Upper lobe of right lung (tissue), 1 donor: ENCODE results near the gene ISG15. TPM values are rescaled to one million over a fixed set of nuclear protein-coding genes. Genes with fewer than 3 reads are reported as not detected.
"Not testable (repeated sequence)": the region's sequence is repeated elsewhere in the genome, so short reads cannot be mapped to it uniquely, and the experiment has no call there.

Experiments used
- ATAC-seq: fragments of 200-7000 bp; cut with Tn5 transposase; one replicate; pipeline ENCODE4 v1.9.1; 2020; ENCODE audit warnings: mild to moderate bottlenecking, moderate library complexity
- DNase-seq: peaks from one replicate; pipeline ENCODE4 v3.0.0-alpha.2; 2020
- H3K27ac ChIP-seq: fragments of 200-600 bp; one replicate; pipeline ENCODE4 v1.8.0; 2022
- H3K27me3 ChIP-seq: fragments of 200-600 bp; one replicate; pipeline ENCODE4 v1.8.0; 2022; ENCODE audit warnings: mild to moderate bottlenecking
- H3K36me3 ChIP-seq: fragments of 200-600 bp; one replicate; pipeline ENCODE4 v1.8.0; 2022
- H3K4me1 ChIP-seq: fragments of 200-600 bp; one replicate; pipeline ENCODE4 v1.8.0; 2022
- H3K4me3 ChIP-seq: fragments of 200-600 bp; one replicate; pipeline ENCODE4 v1.8.0; 2022; ENCODE audit warnings: mild to moderate bottlenecking
- H3K9me3 ChIP-seq: fragments of 200-600 bp; one replicate; pipeline ENCODE4 v1.8.0; 2022
- CTCF ChIP-seq: fragments of 200-600 bp; IDR thresholded peaks from one replicate; pipeline ENCODE4 v1.8.0; 2022; ENCODE audit warnings: antibody characterized with exemption
- intact Hi-C: fragments of 100-400 bp; cut with DNase I; formaldehyde crosslinking; loops from one replicate; pipeline ENCODE4 v1.11.0; 2022
- total RNA-seq: library from RNA; stranded (reverse); fragmentation: NEBNext Ultra II Directional; extraction: Animal tissue kit (Norgen Biotek cat#: 25700); gene quantifications from one replicate; pipeline ENCODE4 v1.2.1, GENCODE V29; 2021
- donor health status: DM: no; HTN: yes; CAD: no; lungs with severe emphysema.

The ISG15 gene
- total RNA-seq, 1 donor from 2014 or later = 93.6 TPM

- ATAC-seq = no peak
- Histone ChIP-seq H3K27ac (no peak overlapping the region), H3K27me3 (peaks cover 19% of the 10 kb centered on the region), H3K9me3 (no peaks in the 10 kb centered on the region), H3K36me3 (peaks cover 4% of the 10 kb centered on the region), H3K4me1 (peaks cover 14% of the 10 kb centered on the region), H3K4me3 (no peak overlapping the region)
- no peak for DNase-seq
- intact Hi-C loops = no loop called here
- TF ChIP-seq CTCF = no peak
These were observed 41.7 kb downstream of the ISG15 start for GRCh38 chr1:1054971-1055370.

GRCh38 chr1:1055841-1056736 is 42.8 kb downstream of the ISG15 start:
- peaks cover 17% of the 10 kb centered on the region for H3K4me1 ChIP-seq
- no peak overlapping the region for H3K4me3 ChIP-seq
- peaks cover 30% of the 10 kb centered on the region for H3K27me3 ChIP-seq
- TF ChIP-seq CTCF = no peak
- H3K36me3 ChIP-seq = peaks cover 4% of the 10 kb centered on the region
- ATAC-seq = no peak
- intact Hi-C loops = no loop called here
- DNase-seq = no peak
- H3K9me3 ChIP-seq = no peaks in the 10 kb centered on the region
- no peak overlapping the region for H3K27ac ChIP-seq

GRCh38 chr1:1057769-1058087 is 44.4 kb downstream of the ISG15 start:
- peaks cover 17% of the 10 kb centered on the region for H3K4me1 ChIP-seq

GRCh38 chr1:1058088-1058905 is 45.0 kb downstream of the ISG15 start:
- no peak for ATAC-seq
- no peak for DNase-seq
- H3K27me3 ChIP-seq = peaks cover 42% of the 10 kb centered on the region
- H3K9me3 ChIP-seq = no peaks in the 10 kb centered on the region
- H3K36me3 ChIP-seq = no peaks in the 10 kb centered on the region
- H3K27ac ChIP-seq = no peak overlapping the region
- intact Hi-C loops = no loop called here
- H3K4me3 ChIP-seq = no peak overlapping the region
- H3K4me1 ChIP-seq = peaks cover 17% of the 10 kb centered on the region
- TF ChIP-seq CTCF = no peak

More at GRCh38 chr1:1057769-1058087, 44.4 kb downstream of the ISG15 start:
- ATAC-seq, H3K9me3 ChIP-seq, intact Hi-C loops, H3K27ac ChIP-seq, DNase-seq, H3K4me3 ChIP-seq, H3K36me3 ChIP-seq: not testable (repeated sequence)
- H3K27me3 ChIP-seq = peaks cover 36% of the 10 kb centered on the region

GRCh38 chr1:1058921-1059493 is 45.7 kb downstream of the ISG15 start:
- intact Hi-C loops = no loop called here
- TF ChIP-seq CTCF = peak; percentile 24
- DNase-seq (no peak), ATAC-seq (peak; percentile 12)
- Histone ChIP-seq H3K27me3 (peaks cover 43% of the 10 kb centered on the region), H3K36me3 (no peaks in the 10 kb centered on the region), H3K27ac (no peak overlapping the region), H3K4me1 (peaks cover 21% of the 10 kb centered on the region), H3K4me3 (peak overlapping the region; percentile 52), H3K9me3 (no peaks in the 10 kb centered on the region)
